ENCODE data around the gene TM4SF20.

DNA sequence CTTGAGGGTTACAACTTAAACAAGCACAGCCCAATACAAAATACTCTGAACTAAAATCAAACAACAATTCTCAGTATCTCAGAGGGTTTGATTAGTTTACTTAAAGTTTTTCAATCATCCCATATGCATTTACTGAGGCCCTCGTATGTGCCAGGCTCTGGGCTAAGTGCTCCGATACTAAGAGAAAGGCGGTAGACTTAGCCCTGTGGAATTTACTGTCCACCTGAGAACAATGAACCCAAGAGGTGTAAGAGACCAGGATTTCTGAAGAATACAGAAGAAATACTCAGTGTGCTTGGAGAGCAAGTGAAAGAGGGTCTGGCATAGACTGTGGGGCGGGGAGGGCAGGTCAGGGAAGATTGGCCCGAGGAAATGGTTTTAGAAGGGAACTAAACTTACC, 33.8 kb upstream of the TM4SF20 start:
- TF ChIP-seq POLR2AphosphoS5 (IDR thresholded peaks at IDR 0.05) (no peak), POLR2A (IDR thresholded peaks at IDR 0.05) (no peak)
- TF ChIP-seq, protein P1, sequence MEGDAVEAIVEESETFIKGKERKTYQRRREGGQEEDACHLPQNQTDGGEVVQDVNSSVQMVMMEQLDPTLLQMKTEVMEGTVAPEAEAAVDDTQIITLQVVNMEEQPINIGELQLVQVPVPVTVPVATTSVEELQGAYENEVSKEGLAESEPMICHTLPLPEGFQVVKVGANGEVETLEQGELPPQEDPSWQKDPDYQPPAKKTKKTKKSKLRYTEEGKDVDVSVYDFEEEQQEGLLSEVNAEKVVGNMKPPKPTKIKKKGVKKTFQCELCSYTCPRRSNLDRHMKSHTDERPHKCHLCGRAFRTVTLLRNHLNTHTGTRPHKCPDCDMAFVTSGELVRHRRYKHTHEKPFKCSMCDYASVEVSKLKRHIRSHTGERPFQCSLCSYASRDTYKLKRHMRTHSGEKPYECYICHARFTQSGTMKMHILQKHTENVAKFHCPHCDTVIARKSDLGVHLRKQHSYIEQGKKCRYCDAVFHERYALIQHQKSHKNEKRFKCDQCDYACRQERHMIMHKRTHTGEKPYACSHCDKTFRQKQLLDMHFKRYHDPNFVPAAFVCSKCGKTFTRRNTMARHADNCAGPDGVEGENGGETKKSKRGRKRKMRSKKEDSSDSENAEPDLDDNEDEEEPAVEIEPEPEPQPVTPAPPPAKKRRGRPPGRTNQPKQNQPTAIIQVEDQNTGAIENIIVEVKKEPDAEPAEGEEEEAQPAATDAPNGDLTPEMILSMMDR (IDR thresholded peaks at IDR 0.05): no peak

All from stomach (tissue), 4 donors.